GM10847 (cell line): ENCODE results near the gene MPP1.

Source experiments
- POLR2A ChIP-seq: IDR thresholded peaks from 2 replicates; pipeline ENCODE4 v1.6.1; 2011; ENCODE audit not compliant: insufficient read length; ENCODE audit errors: extremely low read depth

The MPP1 gene

DNA sequence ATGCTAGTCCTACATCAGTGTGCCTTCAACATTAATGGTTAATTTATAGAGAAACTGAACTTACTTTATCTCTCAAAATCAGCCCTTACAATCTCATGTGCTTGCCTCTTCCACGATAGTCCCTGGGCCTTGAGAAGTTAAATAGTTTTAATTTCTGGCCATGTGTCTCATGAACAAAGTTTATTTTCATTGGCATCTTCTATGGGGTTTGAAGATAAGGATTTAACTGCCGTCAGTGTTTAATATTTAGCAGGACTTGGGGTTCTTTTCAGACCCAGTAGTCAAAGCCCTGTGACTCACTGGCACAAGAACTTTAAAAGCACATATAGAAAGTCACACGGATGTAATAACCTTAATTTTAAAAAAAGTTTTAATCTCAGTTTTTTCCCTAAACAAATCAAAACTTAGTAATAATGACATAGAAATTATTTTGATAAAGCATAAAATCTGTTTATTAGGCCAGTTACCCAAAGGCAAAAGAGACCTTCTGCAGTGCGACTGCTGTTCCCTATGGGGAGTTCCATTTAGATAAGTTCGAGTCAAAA, 10.1 kb upstream of the MPP1 start:
- TF ChIP-seq POLR2A, result no peak

DNA sequence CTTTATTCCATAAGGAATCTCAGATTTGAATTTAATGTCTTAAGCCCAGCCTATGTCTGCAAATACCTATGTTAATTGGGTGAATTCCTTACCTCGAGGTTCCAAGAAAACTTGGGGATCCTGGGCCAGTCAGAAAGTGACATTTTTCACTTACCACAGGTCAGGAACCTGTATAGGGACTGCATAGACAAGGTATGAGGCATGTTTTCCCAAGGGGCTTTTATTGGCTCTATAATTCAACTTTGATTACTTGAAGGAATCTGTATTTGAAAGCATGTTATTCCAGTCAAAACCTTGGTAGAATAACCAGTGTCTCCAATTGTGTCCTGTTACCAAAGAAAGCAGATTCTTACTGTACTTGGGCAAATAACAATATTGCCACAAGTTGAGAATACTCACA, 8.5 kb upstream of the MPP1 start:
- TF ChIP-seq POLR2A, result no peak

DNA sequence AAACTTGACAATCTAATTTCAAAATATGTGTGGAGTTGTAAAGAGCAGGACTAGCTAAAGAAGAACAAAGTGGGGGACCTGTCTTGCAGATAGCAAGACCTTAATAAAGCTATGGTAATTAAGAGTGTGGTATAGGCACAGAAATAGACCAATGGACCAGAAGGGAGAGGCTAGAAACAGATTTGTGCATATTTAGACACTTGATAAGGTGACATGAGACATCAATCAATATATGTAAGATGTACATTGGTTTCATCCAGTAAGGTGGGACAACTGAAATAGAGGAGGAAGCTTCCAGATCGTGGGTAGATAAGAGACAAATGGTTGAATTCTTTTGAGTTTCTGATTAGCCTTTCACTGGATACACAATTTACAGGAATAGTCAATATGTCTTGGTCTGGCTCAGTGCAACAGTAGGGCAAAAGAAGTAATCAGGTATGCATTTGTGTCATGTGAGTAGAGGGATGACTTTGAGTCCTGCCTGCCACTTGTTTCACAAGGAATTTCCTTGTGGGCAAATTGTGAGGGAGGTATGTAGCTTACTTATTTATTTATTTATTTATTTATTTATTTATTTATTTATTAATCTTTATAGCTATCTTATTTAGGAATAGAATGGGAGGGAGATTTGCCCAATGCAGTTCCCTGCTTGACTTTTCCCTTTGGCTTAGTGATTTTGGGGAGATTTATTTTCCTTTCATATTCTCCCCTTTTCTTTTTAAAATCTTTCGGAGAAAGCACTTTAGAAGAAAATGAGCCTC, 7.2 kb upstream of the MPP1 start:
- TF ChIP-seq POLR2A, result no peak

DNA sequence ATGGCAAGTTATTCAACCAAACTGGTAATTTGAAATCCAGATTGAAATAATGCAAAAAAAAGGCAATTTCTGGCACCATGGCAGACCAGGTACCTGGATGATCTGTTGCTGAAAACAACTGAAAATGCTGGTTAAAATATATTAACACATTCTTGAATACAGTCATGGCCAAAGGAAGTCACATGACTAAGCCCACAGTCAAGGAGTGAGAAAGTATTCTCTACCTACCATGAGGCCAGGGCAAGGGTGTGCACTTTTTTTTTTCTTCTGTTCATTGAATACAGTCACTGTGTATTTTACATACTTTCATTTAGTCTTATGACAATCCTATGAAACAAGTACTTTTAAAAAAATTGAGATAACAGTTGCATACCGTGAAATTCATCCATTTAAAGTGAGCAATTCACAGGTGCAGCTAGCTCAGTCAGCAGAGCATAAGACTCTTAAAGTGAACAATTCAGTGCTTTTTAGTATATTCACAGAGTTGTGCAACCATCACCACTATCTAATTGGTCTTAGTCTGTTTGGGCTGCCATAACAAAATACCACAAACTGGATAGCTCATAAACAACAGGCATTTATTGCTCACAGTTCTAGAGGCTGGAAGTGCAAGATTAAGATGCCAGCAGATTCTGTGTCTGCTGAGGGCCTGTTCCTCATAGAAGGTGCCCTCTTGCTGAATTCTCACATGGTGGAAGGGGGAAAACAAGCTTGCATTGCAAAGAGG, 4.8 kb upstream of the MPP1 start:
- TF ChIP-seq POLR2A, result no peak

DNA sequence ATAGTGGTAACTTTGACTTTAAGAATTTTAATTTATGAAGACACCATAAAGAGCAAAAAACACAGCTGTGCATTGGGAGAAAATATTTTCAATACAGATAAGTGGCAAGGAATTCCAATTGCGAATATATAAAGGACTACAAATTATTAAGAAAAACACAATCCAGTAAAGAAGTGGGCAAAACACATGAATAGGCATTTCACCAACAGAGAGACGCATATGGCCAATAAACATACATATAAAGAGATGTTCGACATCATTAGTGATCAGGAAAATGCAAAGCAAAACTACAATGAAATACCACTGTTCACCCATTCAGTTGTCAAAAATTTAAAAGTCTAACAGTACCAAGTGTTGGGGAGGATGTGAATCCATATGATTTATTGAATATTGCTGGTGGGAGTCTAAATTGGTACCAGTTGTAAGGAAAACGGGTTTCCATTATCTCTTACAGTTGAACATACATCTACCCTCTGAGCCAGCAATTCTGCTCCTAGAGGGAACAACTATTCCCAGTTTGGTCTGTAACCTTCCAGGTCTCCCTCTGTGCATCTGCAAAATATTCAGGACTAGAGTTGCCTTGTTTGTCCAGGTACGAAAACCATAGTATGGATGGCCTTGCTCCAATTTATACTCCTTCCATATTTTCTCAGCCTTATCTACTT, 1.7 kb upstream of the MPP1 start:
- TF ChIP-seq POLR2A, result no peak

DNA sequence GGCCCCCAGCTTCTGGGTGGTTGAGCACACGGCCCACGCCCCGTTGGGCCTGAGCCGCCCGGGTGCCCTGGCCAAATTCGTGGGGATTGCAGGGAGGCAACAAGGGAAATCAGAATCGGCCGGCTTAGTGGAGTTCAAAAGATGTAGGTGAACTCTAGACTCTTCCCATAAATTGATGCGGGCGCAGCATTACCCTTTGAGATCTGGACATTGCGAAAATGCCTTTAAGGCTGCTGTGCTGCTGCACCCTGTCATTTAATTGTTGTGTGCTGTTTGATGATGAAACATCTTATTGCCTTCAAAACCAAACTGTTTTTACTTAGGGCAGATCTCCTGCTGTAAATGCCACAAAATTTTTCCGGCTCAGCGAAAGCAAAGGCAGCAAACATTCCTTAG, 409 bp upstream of the MPP1 start:
- TF ChIP-seq POLR2A, result no peak

DNA sequence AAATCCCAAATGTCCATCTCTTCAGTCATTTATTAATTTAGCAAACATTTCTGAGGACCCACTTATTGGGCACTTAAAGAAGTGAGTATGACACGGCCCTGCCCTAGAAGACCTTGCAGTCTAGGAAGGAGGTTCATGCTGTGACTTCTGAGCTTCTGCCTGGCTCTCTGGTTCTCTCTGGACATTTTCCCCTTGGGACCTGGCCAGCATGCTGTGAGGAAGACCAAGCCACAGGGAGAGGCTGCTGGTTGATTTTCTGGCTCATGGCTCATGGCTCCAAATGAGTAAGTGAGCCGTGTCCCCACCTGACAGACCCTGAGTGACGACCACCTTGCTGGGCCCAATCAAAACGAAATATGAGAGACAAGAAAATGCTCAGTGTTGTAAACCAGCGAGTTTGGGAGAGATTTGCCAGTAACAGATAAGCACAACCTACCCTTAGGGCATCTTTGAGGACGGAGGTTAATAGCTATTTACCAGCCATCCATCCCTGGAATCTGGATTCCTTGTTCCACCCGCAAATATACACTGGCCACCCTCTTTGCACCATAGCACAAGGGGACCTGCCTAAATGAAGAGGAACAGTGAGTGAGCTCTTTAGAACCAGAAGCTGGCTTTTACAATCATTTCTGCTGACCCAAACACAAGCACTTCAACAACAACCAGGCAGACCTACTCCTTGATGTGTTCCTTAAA, 876 bp downstream of the MPP1 start:
- no peak for TF ChIP-seq POLR2A

DNA sequence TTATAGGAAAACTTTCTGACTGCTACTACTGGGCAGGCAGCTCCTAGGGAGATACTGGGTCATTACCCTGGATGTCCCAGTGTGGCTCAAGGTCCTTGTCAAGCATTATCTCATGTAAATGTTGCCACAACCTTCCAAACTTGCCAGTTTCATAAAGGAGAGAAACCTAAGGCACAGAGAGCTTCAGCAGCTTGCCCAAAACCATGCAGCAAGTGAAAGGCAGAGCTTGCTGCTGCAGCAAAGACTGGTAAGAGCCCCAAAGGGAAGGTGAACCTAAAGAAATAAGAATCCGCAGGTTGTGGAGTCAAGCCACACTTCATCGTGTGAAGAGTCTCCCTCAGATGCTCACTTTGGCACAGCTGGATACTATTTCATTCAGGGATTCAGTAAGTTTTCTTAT, 2.3 kb downstream of the MPP1 start:
- TF ChIP-seq POLR2A, result no peak

DNA sequence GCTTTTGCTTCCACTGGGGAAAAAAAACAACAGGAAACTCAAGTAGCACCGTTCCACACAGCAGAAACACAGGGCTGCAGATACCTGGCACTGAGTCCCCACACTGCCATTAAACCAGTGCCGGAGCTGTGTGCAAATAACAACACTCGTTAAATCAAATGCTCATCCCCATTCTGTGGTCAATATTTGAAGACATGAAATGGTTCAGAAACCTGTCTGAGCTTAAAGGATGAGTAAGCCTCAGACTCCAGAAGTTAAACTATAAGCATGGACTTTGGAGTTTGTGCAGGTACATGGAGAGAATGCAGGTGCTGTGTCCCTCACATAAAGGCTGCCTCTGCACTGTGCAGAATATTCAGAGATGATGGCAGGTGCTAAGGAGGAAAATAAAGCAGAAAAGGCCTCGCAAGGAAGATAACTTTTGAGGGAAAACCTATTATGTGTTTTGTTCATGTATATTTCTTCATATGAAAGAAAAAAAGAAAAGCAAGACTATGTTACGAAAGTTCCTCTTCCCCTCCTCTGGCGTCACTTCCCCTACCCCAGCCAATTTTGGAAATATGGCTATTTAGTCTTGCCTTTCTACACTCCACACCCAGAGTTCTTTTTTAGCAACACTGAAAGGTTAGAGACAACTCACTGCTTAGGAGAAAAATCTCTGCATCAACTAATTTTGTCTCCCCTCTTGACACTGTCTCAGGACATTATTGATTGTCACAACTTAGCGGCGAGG, 4.6 kb downstream of the MPP1 start:
- no peak for TF ChIP-seq POLR2A

DNA sequence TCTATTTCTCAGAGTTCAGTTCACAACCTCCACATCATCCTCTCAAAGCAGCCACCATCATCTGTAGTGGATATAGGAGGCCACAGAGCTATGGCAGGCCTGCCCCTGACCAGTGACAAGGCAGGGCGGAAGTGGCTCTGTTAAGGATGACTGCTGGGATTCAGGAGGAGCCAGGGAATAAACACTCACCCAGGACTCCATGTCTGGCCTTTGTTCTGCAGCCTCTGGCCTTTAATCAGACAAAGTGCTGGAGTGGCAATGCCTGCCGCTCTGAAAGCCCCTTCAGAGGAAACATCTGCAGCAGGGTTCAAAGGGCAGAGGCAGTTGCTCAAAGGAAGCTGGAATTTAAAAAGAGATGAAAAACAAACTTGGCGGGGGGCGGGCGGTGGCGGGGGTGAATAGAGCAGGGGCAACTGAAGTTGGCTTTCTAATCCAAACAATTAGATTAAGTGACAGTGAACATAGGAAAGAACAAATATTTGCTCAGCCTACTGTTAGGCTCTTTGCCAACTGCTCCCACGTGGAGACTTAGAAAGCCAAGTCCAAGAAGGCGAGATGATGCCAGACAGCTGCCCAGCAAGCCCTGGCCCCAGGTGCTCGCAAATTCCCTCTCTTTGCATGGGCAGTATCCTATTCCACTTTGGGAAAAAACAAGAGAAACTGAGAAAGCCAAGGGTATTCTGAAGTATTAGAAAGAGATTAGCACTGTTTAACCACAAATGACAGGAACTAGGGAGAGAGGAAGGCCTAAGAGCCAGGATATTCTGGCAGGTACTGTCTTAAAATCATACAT, 5.5 kb downstream of the MPP1 start:
- TF ChIP-seq POLR2A, result no peak

DNA sequence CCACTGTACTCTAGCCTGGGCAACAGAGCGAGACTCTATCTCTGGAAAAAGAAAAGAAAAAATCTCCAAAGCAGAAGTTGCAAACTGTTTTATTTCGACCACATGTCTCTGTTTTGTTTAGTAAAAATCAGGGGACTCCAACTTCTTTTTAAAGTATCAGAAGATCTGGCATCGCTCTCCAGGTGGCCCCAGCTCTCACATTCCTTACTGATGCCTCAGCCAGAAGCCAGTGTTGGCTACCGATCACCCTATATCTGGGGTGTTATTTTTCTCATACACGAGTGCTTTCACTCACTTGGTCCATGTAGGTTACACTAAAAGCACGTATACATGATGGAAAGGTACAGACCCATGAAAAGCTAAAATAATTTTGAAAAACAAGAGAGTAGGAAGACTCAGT, 8.3 kb downstream of the MPP1 start:
- no peak for TF ChIP-seq POLR2A

DNA sequence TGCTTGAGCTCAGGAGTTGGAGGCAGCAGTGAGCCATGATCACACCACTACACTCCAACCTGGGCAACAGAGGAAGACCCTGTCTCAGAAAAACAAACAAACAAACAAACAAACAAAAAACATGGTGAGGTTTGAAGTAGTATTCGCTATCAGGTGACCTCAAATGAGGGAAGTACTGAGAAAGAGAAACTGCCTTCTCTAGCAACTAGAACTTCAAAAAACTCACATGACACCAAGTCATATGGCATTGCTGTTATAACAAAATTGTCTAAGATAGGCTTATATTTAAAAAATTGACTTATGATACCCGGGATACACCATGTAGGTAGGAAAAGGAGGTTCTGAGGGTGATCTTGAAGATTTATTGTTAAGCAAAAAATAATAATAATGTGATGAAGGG, 10.3 kb downstream of the MPP1 start:
- no peak for TF ChIP-seq POLR2A

DNA sequence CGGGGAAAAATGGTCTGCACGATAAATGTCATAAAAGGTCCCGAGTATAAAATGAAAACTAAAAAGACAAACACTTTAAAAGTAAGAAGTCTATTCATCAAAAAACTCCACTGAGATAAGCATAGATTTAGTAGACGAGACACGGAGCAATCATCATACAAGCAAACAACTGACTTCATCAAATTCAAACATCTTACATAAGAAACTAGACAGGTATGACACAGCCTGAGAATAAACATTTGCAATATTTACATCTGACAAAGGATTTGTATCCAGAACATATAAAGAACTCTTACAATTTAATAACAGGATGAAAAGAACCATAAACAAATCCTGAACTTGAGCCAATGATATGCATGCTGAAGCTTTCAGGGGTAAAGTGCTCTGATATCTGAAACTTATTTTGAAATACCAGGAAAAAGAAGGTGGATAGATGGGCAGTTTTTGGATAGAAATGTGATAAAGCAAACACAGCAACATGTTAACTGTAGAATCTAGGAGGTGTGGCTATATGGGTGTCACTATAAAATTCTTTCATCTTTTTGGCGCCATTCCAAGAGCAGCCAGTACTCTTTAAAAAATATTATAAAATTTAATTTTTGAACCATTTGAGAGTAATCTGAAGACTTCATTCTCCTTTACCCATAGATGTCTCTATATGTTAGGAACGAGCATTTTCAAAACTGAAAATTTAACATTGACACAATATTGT, 12.0 kb downstream of the MPP1 start:
- no peak for TF ChIP-seq POLR2A

DNA sequence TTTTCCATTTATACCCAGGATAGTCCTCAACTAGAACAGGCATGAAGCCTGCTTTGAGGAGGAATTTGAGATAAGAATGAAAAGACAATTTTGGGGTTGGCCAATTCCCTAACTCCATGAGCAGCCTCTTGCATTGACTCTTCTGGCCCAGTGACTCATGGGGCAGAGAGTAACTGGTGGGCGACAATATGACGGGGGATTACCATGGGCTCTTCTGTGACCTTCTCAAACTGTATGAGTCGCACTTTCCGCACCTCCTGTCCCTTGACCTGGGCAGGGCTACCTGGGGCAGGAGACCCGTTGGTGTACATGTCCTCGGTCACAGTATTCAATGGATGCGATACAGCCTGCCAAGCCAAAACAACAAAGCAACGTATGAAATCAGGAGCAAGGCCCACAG, 13.3 kb downstream of the MPP1 start:
- no peak for TF ChIP-seq POLR2A

DNA sequence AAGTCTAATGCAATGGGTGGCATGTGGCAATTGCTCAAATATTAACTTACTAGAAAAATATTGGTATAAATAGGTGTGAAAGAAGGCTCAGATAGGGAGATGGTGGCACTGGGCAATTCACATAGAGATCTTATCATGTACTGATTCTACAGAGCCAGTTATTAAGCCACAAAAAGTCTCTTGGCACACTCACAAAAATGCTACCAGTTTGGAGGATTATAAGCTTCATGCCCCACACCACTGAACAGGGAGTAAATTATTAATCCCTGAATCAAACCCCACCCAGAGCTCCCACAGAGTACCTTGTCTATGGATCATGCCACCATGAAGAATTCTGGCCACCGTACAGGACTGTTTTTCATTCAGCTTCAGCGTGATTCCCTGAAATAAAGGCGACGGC, 13.8 kb downstream of the MPP1 start:
- TF ChIP-seq POLR2A, result no peak
